ENCODE data around the gene CDS2.

Gene CDS2

GRCh38 chr20:5177071-5177470 is 50.3 kb downstream of the CDS2 start:
- H3K9me3 Mint-ChIP-seq, result no peaks in the 10 kb centered on the region
- H3K27ac Mint-ChIP-seq, result peak overlapping the region; percentile 13
- H3K27me3 Mint-ChIP-seq, result no peaks in the 10 kb centered on the region
- no peak overlapping the region for H3K4me3 Mint-ChIP-seq
- H3K4me1 Mint-ChIP-seq (ENCODE audit: low read depth), result peaks cover 7% of the 10 kb centered on the region
- peaks cover 33% of the 10 kb centered on the region for H3K36me3 Mint-ChIP-seq (ENCODE audit: low read depth)

- Mint-ChIP-seq H3K4me3 (no peak overlapping the region), H3K27me3 (no peaks in the 10 kb centered on the region), H3K4me1 (ENCODE audit: low read depth) (no peaks in the 10 kb centered on the region), H3K27ac (no peak overlapping the region), H3K9me3 (no peaks in the 10 kb centered on the region), H3K36me3 (ENCODE audit: low read depth) (peaks cover 38% of the 10 kb centered on the region)
Measured at GRCh38 chr20:5178046-5178445, 51.2 kb downstream of the CDS2 start.

GRCh38 chr20:5180421-5180820 is 53.6 kb downstream of the CDS2 start:
- Mint-ChIP-seq H3K4me3 (no peak overlapping the region), H3K27me3 (no peaks in the 10 kb centered on the region), H3K36me3 (ENCODE audit: low read depth) (peaks cover 49% of the 10 kb centered on the region), H3K27ac (no peak overlapping the region), H3K9me3 (no peaks in the 10 kb centered on the region), H3K4me1 (ENCODE audit: low read depth) (peaks cover 4% of the 10 kb centered on the region)

GRCh38 chr20:5180933-5181332 is 54.1 kb downstream of the CDS2 start:
- Mint-ChIP-seq H3K4me3 (no peak overlapping the region), H3K9me3 (no peaks in the 10 kb centered on the region), H3K4me1 (ENCODE audit: low read depth) (peaks cover 4% of the 10 kb centered on the region), H3K36me3 (ENCODE audit: low read depth) (peaks cover 50% of the 10 kb centered on the region), H3K27me3 (no peaks in the 10 kb centered on the region), H3K27ac (no peak overlapping the region)

GRCh38 chr20:5181492-5181891 is 54.7 kb downstream of the CDS2 start:
- H3K4me3 Mint-ChIP-seq, result no peak overlapping the region
- H3K4me1 Mint-ChIP-seq (ENCODE audit: low read depth), result peaks cover 4% of the 10 kb centered on the region
- peaks cover 51% of the 10 kb centered on the region for H3K36me3 Mint-ChIP-seq (ENCODE audit: low read depth)
- H3K27ac Mint-ChIP-seq, result no peak overlapping the region
- no peaks in the 10 kb centered on the region for H3K27me3 Mint-ChIP-seq
- no peaks in the 10 kb centered on the region for H3K9me3 Mint-ChIP-seq

- Mint-ChIP-seq H3K4me3 (no peak overlapping the region), H3K27ac (no peak overlapping the region), H3K27me3 (no peaks in the 10 kb centered on the region), H3K4me1 (ENCODE audit: low read depth) (peaks cover 7% of the 10 kb centered on the region), H3K9me3 (no peaks in the 10 kb centered on the region), H3K36me3 (ENCODE audit: low read depth) (peaks cover 51% of the 10 kb centered on the region)
Measured at GRCh38 chr20:5181958-5182357, 55.1 kb downstream of the CDS2 start.

- Mint-ChIP-seq H3K27ac (peak overlapping the region; percentile 66), H3K4me3 (no peak overlapping the region), H3K4me1 (ENCODE audit: low read depth) (peaks cover 10% of the 10 kb centered on the region), H3K36me3 (ENCODE audit: low read depth) (peaks cover 52% of the 10 kb centered on the region), H3K9me3 (no peaks in the 10 kb centered on the region), H3K27me3 (no peaks in the 10 kb centered on the region)
Measured at GRCh38 chr20:5182615-5183254, 55.9 kb downstream of the CDS2 start.

- Mint-ChIP-seq H3K27me3 (no peaks in the 10 kb centered on the region), H3K9me3 (no peaks in the 10 kb centered on the region), H3K4me3 (no peak overlapping the region), H3K4me1 (ENCODE audit: low read depth) (peaks cover 10% of the 10 kb centered on the region), H3K27ac (peak overlapping the region; percentile 63), H3K36me3 (ENCODE audit: low read depth) (peaks cover 42% of the 10 kb centered on the region)
Measured at GRCh38 chr20:5183731-5184474, 57.1 kb downstream of the CDS2 start.

- Mint-ChIP-seq H3K4me3 (no peak overlapping the region), H3K9me3 (no peaks in the 10 kb centered on the region), H3K4me1 (ENCODE audit: low read depth) (peaks cover 10% of the 10 kb centered on the region), H3K27ac (no peak overlapping the region), H3K36me3 (ENCODE audit: low read depth) (peaks cover 44% of the 10 kb centered on the region), H3K27me3 (no peaks in the 10 kb centered on the region)
Measured at GRCh38 chr20:5184684-5185083, 57.9 kb downstream of the CDS2 start.

- Mint-ChIP-seq H3K4me1 (ENCODE audit: low read depth) (peaks cover 10% of the 10 kb centered on the region), H3K9me3 (no peaks in the 10 kb centered on the region), H3K27me3 (no peaks in the 10 kb centered on the region), H3K36me3 (ENCODE audit: low read depth) (peaks cover 49% of the 10 kb centered on the region), H3K4me3 (no peak overlapping the region), H3K27ac (peak overlapping the region; percentile 70)
Measured at GRCh38 chr20:5187122-5187521, 60.3 kb downstream of the CDS2 start.

- Mint-ChIP-seq H3K27me3 (no peaks in the 10 kb centered on the region), H3K4me3 (no peak overlapping the region), H3K36me3 (ENCODE audit: low read depth) (peaks cover 38% of the 10 kb centered on the region), H3K27ac (no peak overlapping the region), H3K4me1 (ENCODE audit: low read depth) (peaks cover 18% of the 10 kb centered on the region), H3K9me3 (no peaks in the 10 kb centered on the region)
Measured at GRCh38 chr20:5188736-5189135, 61.9 kb downstream of the CDS2 start.

- H3K27me3 Mint-ChIP-seq, result no peaks in the 10 kb centered on the region
- H3K4me3 Mint-ChIP-seq, result no peak overlapping the region
- peaks cover 14% of the 10 kb centered on the region for H3K4me1 Mint-ChIP-seq (ENCODE audit: low read depth)
- H3K27ac Mint-ChIP-seq, result peak overlapping the region; percentile 31
- H3K36me3 Mint-ChIP-seq (ENCODE audit: low read depth), result peaks cover 34% of the 10 kb centered on the region
- H3K9me3 Mint-ChIP-seq, result no peaks in the 10 kb centered on the region
Measured at GRCh38 chr20:5189917-5190316, 63.1 kb downstream of the CDS2 start.

- H3K4me3 Mint-ChIP-seq, result no peak overlapping the region
- H3K36me3 Mint-ChIP-seq (ENCODE audit: low read depth), result peaks cover 34% of the 10 kb centered on the region
- no peaks in the 10 kb centered on the region for H3K27me3 Mint-ChIP-seq
- peaks cover 14% of the 10 kb centered on the region for H3K4me1 Mint-ChIP-seq (ENCODE audit: low read depth)
- H3K27ac Mint-ChIP-seq, result no peak overlapping the region
- no peaks in the 10 kb centered on the region for H3K9me3 Mint-ChIP-seq
Measured at GRCh38 chr20:5190444-5190843, 63.6 kb downstream of the CDS2 start.

GRCh38 chr20:5191829-5192569 is 65.2 kb downstream of the CDS2 start:
- H3K27ac Mint-ChIP-seq, result peak overlapping the region; percentile 12
- H3K4me1 Mint-ChIP-seq (ENCODE audit: low read depth), result peaks cover 10% of the 10 kb centered on the region
- no peaks in the 10 kb centered on the region for H3K27me3 Mint-ChIP-seq
- no peak overlapping the region for H3K4me3 Mint-ChIP-seq
- no peaks in the 10 kb centered on the region for H3K9me3 Mint-ChIP-seq
- H3K36me3 Mint-ChIP-seq (ENCODE audit: low read depth), result peaks cover 23% of the 10 kb centered on the region

All from stimulated activated naive CD8-positive, alpha-beta T cell treated with anti-CD3 and anti-CD28 coated beads, Interleukin-15, Interleukin-2, amounts not matched to agents 100 ng/mL and 50 ng/mL, for 24 hours (primary cell).